K562 (cell line): ENCODE results near the gene CFL1. TPM values are rescaled to one million over a fixed set of nuclear protein-coding genes. Genes with fewer than 3 reads are reported as not detected.

ENCODE experiments used
- CHD1 ChIP-seq: fragments of 200-600 bp; sonication (generic); IDR thresholded peaks from one replicate; pipeline ENCODE4 v1.6.1; 2012; ENCODE audit warnings: mild to moderate bottlenecking, moderate library complexity, low read length, inconsistent platforms
- CTBP1 ChIP-seq: fragments of 450-650 bp; IDR thresholded peaks from 2 replicates; pipeline ENCODE4 v1.6.1; 2016; ENCODE audit warnings: borderline replicate concordance
- GTF2A2 ChIP-seq: IDR thresholded peaks from 2 replicates; pipeline ENCODE4 v1.6.1; 2016; ENCODE audit warnings: mild to moderate bottlenecking, missing genetic modification characterization, missing compliant biosample characterization
- KLF1 ChIP-seq: fragments of 450-650 bp; IDR thresholded peaks from 2 replicates; pipeline ENCODE4 v1.6.1; 2016; ENCODE audit warnings: missing genetic modification characterization, missing compliant biosample characterization
- MBD2 ChIP-seq: sonication (generic); IDR thresholded peaks from 2 replicates; pipeline ENCODE4 v1.6.1; 2016; ENCODE audit warnings: low read depth, borderline replicate concordance
- MCM5 ChIP-seq: fragments of 450-650 bp; IDR thresholded peaks from 2 replicates; pipeline ENCODE4 v1.6.1; 2016; ENCODE audit warnings: low read depth
- MEF2D ChIP-seq: conservative IDR thresholded peaks from 2 replicates; pipeline ENCODE4 v1.6.1; 2016; ENCODE audit warnings: low read depth, missing genetic modification characterization, missing compliant biosample characterization
- NR2C1 ChIP-seq, 2 experiments: fragments of 450-650 bp; IDR thresholded peaks; 2 replicates each; pipeline ENCODE4 v1.6.1; 2017; ENCODE audit warnings: mild to moderate bottlenecking in 2 of 2, antibody characterized with exemption in 1 of 2, inconsistent platforms in 1 of 2, missing compliant biosample characterization in 1 of 2, missing genetic modification characterization in 1 of 2
- NRF1 ChIP-seq, 2 experiments: fragments of 450-650 bp; IDR thresholded peaks in 1 of 2; conservative IDR thresholded peaks in 1 of 2; 2 replicates each; pipeline ENCODE4 v1.6.1; 2014; ENCODE audit warnings: mild to moderate bottlenecking in 2 of 2
- PHB2 ChIP-seq: fragments of 450-650 bp; IDR thresholded peaks from 2 replicates; pipeline ENCODE4 v1.6.1; 2017; ENCODE audit warnings: low read depth
- PHF8 ChIP-seq: fragments of 200-600 bp; sonication (generic); IDR thresholded peaks from 2 replicates; pipeline ENCODE4 v1.6.1; 2012; ENCODE audit warnings: mixed run types, mild to moderate bottlenecking, inconsistent platforms, low read length, moderate library complexity, borderline replicate concordance
- RB1 ChIP-seq: fragments of 450-650 bp; IDR thresholded peaks from 2 replicates; pipeline ENCODE4 v1.6.1; 2017; ENCODE audit warnings: low read depth, mild to moderate bottlenecking
- RCOR1 ChIP-seq, 2 experiments: IDR thresholded peaks; 2 replicates each; pipeline ENCODE4 v1.6.1; 2012; ENCODE audit warnings: low read depth in 2 of 2, low read length in 2 of 2, borderline replicate concordance in 1 of 2, improper control_type of control experiment in 1 of 2
- SETDB1 ChIP-seq: IDR thresholded peaks from one replicate; pipeline ENCODE4 v1.6.1; 2012; ENCODE audit warnings: low read length, control low read depth, inconsistent platforms
- SIN3A ChIP-seq, 2 experiments: fragments of 150-350 bp in 1 of 2; IDR thresholded peaks; 2 replicates each; pipeline ENCODE4 v1.6.1; 2011 to 2016; ENCODE audit warnings: borderline replicate concordance in 2 of 2, low read depth in 2 of 2, low read length in 2 of 2, mild to moderate bottlenecking in 2 of 2, moderate library complexity in 2 of 2; ENCODE audit not compliant: control insufficient read depth in 1 of 2
- ZNF586 ChIP-seq: fragments of 450-650 bp; formaldehyde crosslinking; conservative IDR thresholded peaks from 2 replicates; pipeline ENCODE4 v1.4.0; 2020; ENCODE audit warnings: mild to moderate bottlenecking, moderate library complexity
- ZNF699 ChIP-seq: fragments of 250-450 bp; sonication (Bioruptor Pico); IDR thresholded peaks from 2 replicates; pipeline ENCODE4 v1.8.0; 2021; ENCODE audit warnings: mild to moderate bottlenecking, moderate library complexity; ENCODE audit not compliant: insufficient replicate concordance
- ZSCAN29 ChIP-seq: fragments of 450-650 bp; IDR thresholded peaks from 2 replicates; pipeline ENCODE4 v1.6.1; 2017
- ZSCAN32 ChIP-seq: fragments of 450-650 bp; formaldehyde crosslinking; IDR thresholded peaks from 2 replicates; pipeline ENCODE4 v1.4.0; 2020; ENCODE audit warnings: mild to moderate bottlenecking, moderate library complexity
- polyA plus RNA-seq, 8 experiments: library from polyadenylated mRNA; depleted of rRNA in 4 of 8; stranded (reverse) in 5 of 8; unstranded in 3 of 8; fragments of >200 nt; fragmentation: Nextera tagmentation in 2 of 8; fragmentation: Illumina TruSeq in 1 of 8; extraction: Ambion mirVana in 2 of 8; extraction: Trizol in 1 of 8; gene quantifications; 2 replicates each; pipeline versions ENCODE4 v1.2.1 to v1.2.3, GENCODE V29; 2011 to 2014; ENCODE audit warnings: inconsistent platforms in 1 of 8, missing spikeins in 1 of 8
- total RNA-seq, 7 experiments: library from RNA; depleted of rRNA in 6 of 7; stranded (reverse); fragments of >200 nt in 6 of 7; fragmentation: Illumina TruSeq in 2 of 7; extraction: Trizol in 2 of 7; gene quantifications; 2 replicates each; pipeline versions ENCODE4 v1.2.1 to v1.2.3, GENCODE V29; 2011 to 2021; ENCODE audit warnings: low replicate concordance in 1 of 7
- TF ChIP-seq, protein P1 (sequence below): fragments of 450-650 bp; IDR thresholded peaks from 2 replicates; pipeline ENCODE4 v1.7.1; 2018; ENCODE audit warnings: mild to moderate bottlenecking, low read depth; ENCODE audit not compliant: partially characterized antibody
- TF ChIP-seq, protein P2 (sequence below): sonication (generic); formaldehyde crosslinking; IDR thresholded peaks from 2 replicates; pipeline ENCODE4 v1.8.1; 2023; ENCODE audit warnings: missing genetic modification reagents, mild to moderate bottlenecking, borderline replicate concordance

CFL1 gene
- total and polyA plus RNA-seq, 9 of the 15 experiments (the other 6 are each of a cell fraction or from before 2014, with no cell fraction given): 105 to 1,101 (median 859) TPM

DNA sequence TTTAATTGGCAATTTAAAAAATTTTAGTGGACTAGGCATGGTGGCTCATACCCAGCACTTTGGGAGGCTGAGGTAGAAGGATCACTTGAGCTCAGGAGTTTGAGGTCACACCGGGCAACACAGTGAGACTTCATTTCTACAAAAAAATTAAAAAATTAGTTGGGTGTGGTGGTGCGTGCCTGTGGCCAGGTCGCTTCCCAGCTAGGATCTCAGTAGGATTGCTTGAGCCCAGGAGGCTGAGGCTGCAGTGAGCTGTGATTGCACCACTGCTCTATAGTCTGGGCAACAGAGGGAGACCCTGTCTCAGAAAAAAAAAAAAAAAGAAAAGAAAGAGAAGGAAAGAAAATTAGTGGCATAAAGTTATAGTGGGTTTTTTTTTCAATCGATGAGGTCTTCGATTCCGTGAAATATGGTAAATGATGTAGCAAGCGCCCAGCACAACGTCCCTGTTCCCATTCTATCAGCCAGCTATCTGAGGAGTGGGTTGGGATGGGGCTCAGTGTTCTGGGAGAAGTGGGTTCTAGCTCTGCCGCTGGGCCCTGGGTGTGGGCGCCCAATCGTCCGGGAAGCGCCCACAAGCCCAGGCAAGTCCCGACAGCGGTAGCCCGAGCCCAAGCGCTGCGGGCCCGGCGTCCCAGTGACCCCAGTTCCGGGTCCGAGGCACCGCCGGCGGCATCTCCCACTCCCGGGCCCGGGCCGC is 40.8 kb upstream of the CFL1 start (continued):
- TF ChIP-seq, protein P1, sequence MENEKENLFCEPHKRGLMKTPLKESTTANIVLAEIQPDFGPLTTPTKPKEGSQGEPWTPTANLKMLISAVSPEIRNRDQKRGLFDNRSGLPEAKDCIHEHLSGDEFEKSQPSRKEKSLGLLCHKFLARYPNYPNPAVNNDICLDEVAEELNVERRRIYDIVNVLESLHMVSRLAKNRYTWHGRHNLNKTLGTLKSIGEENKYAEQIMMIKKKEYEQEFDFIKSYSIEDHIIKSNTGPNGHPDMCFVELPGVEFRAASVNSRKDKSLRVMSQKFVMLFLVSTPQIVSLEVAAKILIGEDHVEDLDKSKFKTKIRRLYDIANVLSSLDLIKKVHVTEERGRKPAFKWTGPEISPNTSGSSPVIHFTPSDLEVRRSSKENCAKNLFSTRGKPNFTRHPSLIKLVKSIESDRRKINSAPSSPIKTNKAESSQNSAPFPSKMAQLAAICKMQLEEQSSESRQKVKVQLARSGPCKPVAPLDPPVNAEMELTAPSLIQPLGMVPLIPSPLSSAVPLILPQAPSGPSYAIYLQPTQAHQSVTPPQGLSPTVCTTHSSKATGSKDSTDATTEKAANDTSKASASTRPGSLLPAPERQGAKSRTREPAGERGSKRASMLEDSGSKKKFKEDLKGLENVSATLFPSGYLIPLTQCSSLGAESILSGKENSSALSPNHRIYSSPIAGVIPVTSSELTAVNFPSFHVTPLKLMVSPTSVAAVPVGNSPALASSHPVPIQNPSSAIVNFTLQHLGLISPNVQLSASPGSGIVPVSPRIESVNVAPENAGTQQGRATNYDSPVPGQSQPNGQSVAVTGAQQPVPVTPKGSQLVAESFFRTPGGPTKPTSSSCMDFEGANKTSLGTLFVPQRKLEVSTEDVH: no peak
- TF ChIP-seq MEF2D (tag): no peak
- no peak for TF ChIP-seq ZSCAN29
- TF ChIP-seq, protein P2, sequence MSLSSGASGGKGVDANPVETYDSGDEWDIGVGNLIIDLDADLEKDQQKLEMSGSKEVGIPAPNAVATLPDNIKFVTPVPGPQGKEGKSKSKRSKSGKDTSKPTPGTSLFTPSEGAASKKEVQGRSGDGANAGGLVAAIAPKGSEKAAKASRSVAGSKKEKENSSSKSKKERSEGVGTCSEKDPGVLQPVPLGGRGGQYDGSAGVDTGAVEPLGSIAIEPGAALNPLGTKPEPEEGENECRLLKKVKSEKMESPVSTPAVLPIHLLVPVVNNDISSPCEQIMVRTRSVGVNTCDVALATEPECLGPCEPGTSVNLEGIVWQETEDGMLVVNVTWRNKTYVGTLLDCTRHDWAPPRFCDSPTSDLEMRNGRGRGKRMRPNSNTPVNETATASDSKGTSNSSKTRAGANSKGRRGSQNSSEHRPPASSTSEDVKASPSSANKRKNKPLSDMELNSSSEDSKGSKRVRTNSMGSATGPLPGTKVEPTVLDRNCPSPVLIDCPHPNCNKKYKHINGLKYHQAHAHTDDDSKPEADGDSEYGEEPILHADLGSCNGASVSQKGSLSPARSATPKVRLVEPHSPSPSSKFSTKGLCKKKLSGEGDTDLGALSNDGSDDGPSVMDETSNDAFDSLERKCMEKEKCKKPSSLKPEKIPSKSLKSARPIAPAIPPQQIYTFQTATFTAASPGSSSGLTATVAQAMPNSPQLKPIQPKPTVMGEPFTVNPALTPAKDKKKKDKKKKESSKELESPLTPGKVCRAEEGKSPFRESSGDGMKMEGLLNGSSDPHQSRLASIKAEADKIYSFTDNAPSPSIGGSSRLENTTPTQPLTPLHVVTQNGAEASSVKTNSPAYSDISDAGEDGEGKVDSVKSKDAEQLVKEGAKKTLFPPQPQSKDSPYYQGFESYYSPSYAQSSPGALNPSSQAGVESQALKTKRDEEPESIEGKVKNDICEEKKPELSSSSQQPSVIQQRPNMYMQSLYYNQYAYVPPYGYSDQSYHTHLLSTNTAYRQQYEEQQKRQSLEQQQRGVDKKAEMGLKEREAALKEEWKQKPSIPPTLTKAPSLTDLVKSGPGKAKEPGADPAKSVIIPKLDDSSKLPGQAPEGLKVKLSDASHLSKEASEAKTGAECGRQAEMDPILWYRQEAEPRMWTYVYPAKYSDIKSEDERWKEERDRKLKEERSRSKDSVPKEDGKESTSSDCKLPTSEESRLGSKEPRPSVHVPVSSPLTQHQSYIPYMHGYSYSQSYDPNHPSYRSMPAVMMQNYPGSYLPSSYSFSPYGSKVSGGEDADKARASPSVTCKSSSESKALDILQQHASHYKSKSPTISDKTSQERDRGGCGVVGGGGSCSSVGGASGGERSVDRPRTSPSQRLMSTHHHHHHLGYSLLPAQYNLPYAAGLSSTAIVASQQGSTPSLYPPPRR: no peak
- TF ChIP-seq ZNF699 (CRISPR knock-in tag): no peak
- no peak for TF ChIP-seq ZSCAN32
- TF ChIP-seq NR2C1 (IDR thresholded peaks at IDR 0.05): no peak
- no peak for TF ChIP-seq NR2C1 (tag; IDR thresholded peaks at IDR 0.05)
- no peak for TF ChIP-seq MBD2
- peak; percentile 50; the same call in 1 of the 2 replicates for TF ChIP-seq PHF8
- TF ChIP-seq RB1: peak; percentile 78; the same call in 1 of the 2 replicates
- no peak for TF ChIP-seq MCM5
- 0 out of 4 replicates have a peak, but pooled peaks of 1 of the 2 experiments have one; percentile 83 for TF ChIP-seq SIN3A (IDR thresholded peaks at IDR 0.05; ENCODE audit: borderline replicate concordance in 2 of 2, control insufficient read depth in 1 of 2, low read depth in 2 of 2, low read length in 2 of 2)
- peak in 1 of 2 experiments; percentile 31; a peak in 1 of 4 replicates for TF ChIP-seq RCOR1 (IDR thresholded peaks at IDR 0.05; ENCODE audit: borderline replicate concordance in 1 of 2, low read depth in 2 of 2, low read length in 2 of 2)
- peak; percentile 80 for TF ChIP-seq CHD1
- TF ChIP-seq SETDB1: no peak
- TF ChIP-seq PHB2: no peak
- no peak for TF ChIP-seq KLF1
- no peak for TF ChIP-seq ZNF586 (CRISPR knock-in tag)
- no peak for TF ChIP-seq CTBP1
- TF ChIP-seq NRF1 (conservative IDR thresholded peaks at IDR 0.05 in 1 of 2, IDR thresholded peaks at IDR 0.05 in 1 of 2): peak in 1 of 2 experiments; percentile 26; a peak in 1 of 4 replicates
- TF ChIP-seq GTF2A2 (tag): no peak
